Stimulated activated CD4-positive, alpha-beta T cell treated with anti-CD3 and anti-CD28 coated beads, Interleukin-15, amount 100 ng/mL, for 48 hours (primary cell): ENCODE results near the gene XIRP1.

ENCODE experiments used
- DNase-seq, 2 donors: peaks; one replicate each; pipeline ENCODE4 v3.0.0-alpha.2; 2020; ENCODE audit warnings: low read depth in 2 of 2

Gene XIRP1

DNA sequence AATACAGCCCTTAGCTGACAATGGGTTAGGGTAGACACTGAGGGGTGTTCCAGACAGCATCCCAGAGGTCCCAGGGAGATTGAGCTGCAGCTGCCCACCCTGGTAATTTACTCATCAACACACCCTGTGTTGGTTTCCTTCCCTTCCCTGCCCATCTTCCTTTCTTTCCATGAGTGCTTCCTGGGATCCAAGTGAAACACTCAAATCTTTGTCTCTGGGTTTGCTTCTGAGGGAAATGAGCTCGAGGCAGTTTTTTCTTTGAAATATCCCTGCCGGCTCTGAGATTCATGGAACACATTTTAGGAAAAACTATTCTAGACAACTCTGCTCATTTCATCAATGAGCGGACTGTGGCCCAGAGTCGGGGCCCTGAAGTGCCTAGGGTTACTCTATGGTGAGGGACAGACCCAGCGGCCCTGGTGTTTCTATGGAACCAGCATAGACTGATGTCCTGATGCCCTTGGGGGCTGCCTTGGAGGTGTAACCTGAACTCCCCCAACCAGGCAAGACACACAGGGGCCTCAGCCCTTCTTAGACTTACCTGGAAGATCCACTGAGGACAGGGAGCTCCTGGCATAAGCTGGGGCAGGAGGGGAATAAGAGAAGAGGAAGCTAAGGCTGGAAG, 24.1 kb downstream of the XIRP1 start:
- no peak for DNase-seq

DNA sequence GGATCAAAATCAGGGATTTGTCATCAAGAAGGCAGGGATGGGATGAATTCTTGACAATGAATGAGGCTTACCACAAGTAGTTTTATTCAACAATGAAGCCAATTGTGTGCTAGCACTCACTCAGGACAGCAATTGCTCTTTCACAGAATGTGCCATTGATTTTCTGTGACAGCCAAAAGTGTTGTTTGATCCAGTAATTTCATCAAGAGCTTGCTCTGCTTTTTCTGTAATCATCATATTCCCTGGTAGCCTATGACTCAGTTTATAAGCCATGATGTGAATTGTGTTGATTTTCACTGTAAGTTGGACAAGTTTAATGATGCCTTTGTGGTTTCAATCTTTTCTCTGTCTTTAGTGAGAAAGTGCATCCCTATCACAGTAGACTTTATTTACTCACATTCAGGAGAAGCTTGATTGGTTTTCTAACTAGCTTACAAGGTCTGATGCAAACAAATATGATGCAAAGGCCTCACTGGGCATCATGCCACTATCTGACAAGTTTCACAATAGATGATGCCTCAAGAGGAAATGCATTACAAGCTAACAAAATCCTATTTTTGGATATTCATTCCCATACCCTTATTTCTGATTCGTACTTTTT, 25.4 kb downstream of the XIRP1 start:
- no peak for DNase-seq

DNA sequence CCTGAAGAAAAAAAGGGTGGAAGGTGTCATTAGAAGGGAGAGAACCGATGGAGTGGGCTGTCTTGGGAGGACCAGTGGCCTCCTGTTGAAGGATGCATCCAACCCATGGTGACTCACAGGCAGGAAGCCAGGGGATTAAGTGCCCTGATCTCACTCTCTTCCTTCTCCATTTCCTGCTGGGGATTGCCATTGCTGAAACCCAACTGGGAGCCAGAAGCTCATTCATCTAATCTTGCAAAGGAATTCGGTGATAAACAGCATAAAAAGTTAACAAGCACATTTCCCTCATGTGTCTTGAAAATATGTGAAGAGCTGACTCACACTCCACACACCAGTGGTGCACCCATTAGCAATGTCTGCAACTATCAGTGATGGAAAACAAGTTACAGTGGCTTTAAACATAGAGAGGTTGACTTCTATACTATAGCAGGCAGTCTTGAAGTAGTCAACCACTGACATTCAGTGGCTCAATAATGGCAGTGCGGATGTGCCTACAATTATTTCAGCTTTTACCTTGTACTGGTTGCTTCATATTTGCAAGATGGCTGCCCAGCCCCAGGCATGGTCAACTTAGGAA, 26.2 kb downstream of the XIRP1 start:
- no peak for DNase-seq

DNA sequence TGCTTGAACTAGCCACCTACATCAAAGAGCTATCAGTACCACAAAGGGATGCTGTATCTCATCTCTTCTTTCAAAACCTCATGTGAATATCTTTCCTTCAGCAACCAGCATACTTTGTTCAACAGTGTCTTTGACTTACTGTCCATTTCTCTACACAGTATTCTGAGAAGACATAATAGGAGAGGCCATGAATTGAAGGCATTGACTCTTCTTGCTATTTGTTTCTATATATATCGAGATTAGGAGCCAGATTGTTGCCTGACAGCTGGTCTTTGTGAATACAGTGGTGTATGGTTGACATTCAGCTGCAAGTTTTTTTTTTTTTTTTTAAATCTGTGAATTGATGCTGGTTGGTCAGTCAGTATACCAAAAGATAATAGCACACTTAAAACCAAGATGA, 26.9 kb downstream of the XIRP1 start:
- DNase-seq: no peak

DNA sequence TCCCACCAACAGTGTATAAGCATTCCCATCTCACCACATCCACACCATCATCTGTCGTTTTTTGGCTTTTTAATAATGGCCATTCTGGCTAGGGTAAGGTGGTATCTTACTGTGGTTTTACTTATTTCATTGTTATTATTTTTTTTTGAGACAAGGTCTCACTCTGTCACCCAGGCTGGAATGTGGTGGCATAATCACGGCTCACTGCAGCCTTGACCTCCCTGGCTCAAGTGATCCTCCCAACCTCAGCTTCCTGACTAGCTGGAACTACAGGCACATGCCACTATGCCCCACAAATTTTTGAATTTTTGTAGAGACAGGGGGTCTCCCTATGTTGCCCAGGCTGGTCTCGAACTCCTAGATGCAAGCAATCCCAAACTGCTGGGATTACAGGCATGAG, 28.0 kb downstream of the XIRP1 start:
- DNase-seq: no peak

DNA sequence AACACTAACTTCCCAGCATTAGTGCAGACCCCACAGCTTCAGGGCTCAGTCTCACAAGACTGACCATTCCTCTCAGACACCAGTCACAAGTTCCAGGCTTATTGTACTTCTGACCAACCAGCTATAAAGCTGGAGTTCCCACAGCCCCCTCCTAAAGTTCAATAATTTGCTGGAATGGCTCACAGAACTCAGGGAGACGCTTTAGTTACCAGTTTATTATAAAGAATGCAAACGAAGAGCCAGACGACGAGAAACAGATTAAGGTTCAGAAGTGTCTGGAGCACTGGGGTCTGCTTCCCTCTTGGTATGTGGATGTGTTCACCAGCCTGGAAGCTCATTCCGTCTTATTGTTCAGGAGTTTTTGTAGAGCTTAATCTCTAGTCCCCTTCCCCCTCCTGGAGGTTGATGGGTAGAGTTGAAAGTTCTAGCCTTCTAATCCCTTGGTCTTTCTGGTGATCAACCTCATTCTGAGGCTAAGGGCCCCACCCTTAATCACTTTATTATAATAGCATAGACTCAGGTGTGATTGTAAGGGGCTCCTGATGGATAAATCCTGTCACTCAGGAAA, 34.2 kb downstream of the XIRP1 start:
- DNase-seq: no peak

DNA sequence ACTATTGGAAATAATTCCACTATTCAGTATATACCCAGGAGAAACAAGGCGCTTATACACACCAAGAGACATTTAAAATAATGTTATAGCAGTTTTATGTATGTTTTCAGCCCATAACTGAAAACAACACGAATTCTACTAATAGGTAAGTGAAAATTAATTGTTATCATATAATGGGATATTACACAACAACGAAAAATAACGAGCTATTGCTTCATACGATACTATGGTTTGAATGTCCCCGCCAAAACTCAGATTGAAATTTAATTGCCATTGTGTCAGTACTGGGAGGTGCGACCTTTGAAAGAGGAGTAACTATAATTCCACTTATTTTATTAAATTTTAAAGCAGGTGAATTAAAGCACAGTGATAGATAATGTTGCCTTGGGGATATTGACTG, 35.0 kb downstream of the XIRP1 start:
- no peak for DNase-seq

DNA sequence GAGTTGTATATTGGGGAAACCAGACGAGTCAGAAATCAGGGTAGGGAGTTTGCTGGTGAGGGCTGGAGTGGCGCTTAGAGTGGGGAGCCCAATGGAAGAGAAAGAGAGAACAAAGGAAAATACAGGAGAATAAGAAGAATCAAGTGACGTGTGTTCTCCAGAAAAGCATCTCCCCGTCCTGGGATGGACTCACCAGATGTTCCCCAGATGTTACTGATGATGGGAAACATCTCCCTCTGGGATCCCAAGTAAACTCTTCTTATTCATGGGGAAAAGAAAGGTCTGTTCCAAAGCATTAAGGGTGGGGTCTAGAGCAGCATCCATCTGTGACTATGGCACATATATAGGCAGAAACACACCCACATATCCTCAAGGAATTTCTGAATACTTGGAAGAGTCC, 36.0 kb downstream of the XIRP1 start:
- DNase-seq: no peak

DNA sequence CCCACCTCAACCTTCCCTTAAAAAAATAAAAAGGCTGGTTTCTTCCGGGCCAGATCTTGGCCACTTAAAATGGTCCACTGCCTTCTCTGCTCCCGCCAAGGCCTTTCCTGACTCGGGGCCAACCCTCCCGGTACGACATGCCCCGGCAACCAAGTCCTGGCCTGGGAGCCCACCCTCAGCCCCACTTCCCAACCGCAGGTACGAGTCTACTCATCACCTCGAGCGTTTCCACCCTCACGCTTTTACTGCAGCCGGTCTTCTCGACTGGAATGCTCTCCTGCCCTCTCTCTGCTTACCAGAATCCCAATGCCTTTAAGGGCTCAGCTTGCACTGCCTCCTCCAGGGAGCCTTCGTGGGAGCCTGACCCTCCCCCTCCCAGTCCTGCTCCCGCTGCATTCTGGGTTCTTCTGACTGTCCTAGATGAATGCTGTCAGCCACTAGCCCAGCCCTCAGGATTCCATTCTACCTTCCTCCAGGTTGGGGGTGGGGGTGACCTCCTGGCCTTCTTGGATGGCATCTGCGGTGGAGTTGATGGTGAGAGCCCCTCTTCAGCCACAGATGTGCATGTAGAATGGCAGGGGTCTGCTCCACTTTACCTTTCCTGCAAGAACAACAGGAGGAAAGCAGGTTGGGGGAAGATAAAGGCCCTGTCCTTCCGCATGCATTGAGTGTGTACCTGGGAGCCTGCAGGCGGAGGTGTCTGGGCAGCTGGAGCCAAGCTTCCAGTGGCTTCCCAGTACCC, 37.9 kb downstream of the XIRP1 start:
- DNase-seq: no peak

DNA sequence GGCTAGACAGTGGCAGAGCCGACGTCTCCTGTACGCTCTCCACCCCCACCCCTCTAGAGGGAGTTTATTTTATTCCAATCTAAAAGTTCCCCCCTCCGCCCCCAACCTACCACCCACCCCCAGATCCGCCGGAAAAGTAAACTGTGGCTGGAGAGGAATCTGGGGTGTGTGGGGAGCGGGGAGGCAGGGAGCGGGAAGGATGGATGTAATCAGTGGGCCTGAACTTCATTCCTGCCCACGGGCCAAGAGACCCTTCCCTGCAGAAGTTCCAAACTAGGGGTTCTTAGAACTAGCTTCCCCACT, 38.5 kb downstream of the XIRP1 start:
- no peak for DNase-seq

DNA sequence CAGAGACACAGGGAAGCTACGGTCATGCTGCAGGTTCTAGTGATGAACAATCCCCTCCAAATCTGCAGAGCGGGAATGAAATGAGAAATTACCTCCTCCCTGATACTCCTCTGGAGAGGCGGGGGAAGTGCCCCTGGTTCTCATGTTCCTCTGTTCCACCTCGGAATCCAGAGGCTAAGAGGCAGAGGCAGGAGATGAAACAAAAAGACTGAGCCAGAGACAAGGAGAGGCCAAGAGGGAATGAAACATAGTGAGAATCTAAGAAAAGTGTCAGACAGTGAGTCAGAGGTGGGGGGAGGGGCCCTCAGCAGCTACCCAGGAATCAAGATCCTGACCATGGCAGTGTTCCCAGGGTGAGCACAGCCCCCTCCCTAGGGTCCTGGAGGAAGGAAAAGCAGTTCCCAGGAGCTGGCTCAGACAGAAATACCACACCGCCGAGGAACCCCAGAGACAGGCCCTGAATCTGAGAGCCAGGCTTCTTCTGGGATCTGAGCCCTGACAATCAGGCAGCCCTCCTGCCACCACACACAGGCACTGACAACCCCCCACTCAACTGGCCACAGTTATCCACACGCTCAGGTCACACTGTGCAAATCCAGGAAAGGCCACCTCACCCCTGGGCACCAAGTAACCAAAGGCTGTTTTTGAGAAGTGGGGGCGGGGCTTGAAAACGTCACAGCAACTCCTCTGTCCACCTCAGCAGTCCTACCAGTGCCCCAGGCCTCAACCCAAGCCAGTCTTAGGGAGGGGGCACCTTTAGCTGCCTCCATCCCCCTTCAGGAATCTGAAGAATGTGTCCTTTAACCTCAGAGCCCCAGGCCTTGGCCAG, 41.4 kb downstream of the XIRP1 start:
- DNase-seq: peak in 1 of 2 donors; percentile 64

DNA sequence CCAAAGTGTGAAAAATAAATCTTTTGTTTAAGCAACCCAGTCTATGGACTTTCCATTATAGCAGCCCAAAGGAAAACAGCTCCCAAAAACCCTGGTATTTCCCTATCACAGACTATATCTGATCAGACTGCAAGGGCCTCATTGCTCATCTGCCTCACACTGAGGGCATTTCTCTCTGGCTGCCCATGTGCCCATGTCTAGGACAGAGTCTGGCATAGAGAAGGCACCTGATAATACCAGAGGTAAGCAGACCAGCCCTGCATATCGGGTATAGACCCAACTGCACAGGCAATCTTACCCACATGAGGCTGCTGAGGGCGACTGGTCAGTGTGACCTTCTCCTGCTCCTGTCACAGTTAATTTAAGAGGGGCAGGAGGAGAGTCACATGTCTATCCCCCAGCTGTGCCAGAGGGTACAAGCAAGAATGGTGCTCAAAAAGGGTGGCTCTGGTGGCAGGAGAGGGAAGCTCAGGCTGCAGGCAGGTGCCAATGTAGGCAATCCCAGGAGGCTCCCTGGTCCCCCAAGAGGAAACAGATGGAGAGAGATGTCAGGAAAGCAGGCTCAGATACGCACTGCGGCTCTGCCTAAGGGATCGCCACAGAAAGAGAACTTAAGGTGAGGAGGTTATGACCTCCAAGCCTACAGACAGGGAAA, 42.1 kb downstream of the XIRP1 start:
- DNase-seq: no peak

DNA sequence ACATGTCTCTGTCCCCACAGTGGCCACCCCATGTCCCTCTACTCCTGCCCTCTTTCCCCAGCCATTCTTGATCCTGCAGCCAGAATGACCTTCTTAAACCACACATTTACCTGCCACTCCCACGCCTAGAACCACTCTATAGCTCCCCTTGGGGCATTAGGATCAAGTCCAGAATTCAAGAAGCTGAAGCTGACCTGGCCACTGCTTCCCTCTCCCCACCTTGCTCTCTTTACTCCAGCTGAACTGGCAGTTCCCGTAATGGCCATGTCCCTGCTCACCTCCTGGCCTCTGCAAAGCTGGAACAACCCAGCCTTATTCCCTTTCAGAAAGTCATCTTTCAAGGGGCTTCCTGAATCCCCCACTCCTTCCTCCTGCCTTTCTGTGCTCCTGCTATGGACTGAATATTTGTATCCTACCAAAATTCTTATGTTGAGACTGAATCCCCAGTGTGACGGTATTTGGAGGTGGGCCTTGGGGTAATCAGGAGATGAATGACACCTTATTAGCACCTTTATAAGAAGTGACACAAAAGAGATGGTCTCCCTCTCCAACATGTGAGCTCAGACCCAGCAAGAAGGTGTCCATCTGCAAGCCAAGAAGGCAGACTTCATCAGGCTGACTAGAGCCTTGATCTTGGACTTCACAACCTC, 42.8 kb downstream of the XIRP1 start:
- no peak for DNase-seq

DNA sequence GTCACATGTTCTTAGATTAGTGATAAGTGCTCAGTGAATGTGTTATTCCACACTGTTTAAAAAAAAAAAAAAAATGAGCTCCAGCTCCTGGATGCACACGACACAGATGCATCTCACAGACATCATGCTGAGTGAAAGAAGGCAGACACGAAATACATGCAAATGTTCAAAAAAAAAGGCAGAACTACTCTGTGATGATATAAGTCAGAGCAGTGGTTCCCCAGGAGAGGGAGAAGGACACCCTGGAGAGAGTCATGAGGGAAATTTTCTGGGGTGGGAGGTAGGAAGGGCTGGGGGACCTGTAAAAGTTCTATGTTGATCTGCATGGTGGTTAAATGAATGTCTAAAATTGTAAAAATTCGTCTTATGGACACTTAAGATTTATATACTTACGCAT, 43.3 kb downstream of the XIRP1 start:
- no peak for DNase-seq

DNA sequence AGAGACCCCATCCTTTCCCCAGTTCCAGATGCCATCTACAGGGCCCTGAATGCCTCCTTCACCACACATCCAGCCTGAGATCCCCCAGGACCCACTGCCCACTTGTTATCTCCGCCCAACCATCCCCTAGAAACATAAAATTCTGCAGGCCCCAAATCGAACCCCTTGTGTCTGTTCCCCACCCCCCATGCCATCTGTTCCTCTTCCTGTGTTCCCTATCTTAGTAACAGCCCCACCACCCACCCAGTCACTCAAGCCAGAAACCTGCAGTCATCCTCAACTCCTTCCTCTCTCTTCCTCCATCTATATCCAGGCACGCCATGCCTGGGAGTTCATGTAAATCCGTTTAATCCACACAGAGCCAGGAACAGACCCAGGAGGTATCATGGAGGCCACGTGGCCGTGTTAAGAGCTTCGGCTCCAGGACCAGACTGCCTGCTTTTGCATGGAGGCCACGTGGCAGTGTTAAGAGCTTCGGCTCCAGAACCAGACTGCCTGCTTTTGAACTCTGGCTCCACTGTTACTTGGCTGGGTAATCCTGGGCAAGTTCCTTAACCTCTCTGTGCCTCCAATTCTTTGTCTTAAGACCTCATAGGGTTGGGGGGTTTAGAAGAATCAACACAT, 43.8 kb downstream of the XIRP1 start:
- no peak for DNase-seq

DNA sequence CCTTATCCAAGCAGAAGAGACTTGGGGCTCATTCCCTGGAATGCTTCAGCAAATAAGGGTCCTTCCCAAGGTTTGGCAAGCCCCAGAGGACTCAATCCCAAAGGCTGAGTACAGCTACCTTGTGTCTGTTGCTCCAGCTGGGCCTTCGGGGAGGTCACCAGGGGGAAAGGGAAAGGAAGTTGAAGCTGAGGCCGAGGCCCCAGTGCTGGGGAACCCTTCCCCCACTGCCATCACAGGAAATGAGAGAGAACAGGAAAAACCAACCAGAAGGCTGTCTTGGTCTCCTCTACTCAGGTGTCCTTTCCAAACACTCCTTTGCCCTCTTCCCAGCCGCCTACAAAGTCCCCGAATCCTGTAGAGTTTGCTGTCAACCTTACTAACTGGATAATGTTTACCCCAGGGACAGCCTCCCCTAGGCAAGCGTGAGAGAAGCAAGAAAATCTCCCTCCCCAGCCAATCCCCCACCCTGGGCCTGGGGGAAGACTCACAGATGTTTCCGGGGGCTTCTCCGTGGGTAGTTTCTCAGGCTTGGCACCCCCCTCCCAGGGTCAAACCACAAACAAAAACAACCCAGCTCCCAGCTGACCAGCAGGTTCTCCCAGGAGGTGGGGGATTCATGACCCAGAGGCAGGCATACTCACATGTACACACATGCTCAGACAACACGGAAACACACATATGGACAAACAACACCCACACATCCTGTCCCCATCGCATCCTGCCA, 44.5 kb downstream of the XIRP1 start:
- DNase-seq: no peak

DNA sequence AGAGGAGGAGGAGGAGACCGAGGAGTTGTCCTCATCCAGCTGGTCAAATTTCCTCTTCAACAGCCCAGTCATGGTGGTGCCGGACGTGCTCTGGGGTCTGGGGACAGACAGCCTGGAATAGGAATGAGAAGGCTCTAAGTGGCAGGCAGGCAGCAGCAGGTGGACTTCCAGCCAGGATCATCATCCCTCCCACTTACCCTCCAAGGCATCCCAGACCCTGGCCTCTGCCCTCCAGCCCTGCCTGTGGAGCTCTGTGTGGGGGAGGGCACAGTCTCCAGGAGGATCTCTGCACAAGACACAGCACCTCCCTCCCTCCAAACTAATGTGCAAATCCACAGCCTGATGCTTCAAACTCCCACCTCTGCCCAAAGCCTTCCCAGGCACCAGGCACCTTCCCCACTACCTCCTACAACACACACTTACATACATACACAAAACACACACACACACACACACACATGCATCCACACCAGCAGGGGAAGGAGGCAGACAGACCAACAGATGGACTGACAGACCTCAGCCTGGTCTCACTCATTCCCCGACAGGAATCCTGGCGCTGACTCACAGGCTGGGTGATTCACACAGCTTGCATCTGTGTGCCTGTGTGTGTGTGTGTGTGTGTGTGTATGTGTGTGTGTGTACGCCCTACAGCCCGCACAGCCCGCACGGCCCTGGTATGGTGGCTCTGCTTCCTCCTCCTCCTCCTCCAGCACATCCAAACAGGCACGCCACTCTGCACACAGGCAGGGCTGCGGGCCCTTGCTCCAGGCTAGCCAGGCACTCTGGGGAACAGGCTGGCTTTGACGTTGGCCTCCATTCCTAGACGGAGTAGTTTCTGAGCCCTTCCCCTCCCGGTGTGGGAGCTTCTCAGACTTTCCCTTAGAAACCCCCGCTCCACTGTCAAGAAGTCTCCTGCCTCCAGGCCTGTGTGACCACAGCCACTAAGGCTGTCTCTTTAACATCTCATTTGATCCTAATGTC, 45.5 kb downstream of the XIRP1 start:
- peak; percentile 72 to 80 for DNase-seq

DNA sequence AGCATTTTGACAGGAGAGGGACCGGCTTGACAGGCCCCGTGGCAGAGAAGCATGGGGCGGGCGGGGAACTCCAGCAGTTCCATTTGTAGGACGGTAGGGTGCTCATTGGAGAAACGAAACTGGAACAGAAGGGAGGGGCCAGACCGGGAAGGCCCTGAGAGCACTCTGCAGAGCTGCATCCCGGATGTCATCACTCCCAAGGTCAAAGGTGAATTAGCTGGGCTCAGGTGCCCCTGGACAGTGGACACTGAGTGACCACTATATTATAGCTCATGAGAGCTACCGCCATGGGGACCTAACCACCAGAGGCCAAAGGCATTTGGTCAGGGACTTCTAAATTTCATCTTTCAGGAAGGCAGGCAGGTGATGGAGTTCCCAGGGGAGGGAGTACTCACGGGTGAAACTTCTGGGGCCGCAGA, 46.3 kb downstream of the XIRP1 start:
- DNase-seq: no peak
